Astrocyte (in vitro differentiated cells and primary cell): ENCODE measurements around the gene ESYT1.

Experiments
- CTCF ChIP-seq: IDR thresholded peaks from 2 replicates; pipeline ENCODE4 v1.5.1; 2011; ENCODE audit warnings: low read depth, mild to moderate bottlenecking, inconsistent platforms, low read length, moderate library complexity; ENCODE audit not compliant: insufficient read depth
- EZH2 ChIP-seq: IDR thresholded peaks from 2 replicates; pipeline ENCODE4 v1.6.1; 2012; ENCODE audit warnings: mild to moderate bottlenecking, low read length, inconsistent platforms; ENCODE audit not compliant: insufficient read depth

GRCh38 chr12:56154246-56154771 lies 26.2 kb downstream of the ESYT1 start:
- TF ChIP-seq CTCF: no peak
- TF ChIP-seq EZH2: no peak
